Neural crest cell (in vitro differentiated cells): Measurements from ENCODE around the gene TRIM62. TPM values are rescaled to one million over a fixed set of nuclear protein-coding genes. Genes with fewer than 3 reads are reported as not detected.

Experiments
- DNase-seq: peaks from one replicate; pipeline ENCODE4 v3.0.0; 2021; ENCODE audit warnings: low read depth, mixed read lengths, low spot score
- H3K27ac Mint-ChIP-seq: one replicate; pipeline ENCODE4 v1.8.0; 2021; ENCODE audit warnings: mild to moderate bottlenecking, mixed read lengths; ENCODE audit not compliant: unreplicated experiment
- H3K27me3 Mint-ChIP-seq: 2 replicates; pipeline ENCODE4 v1.8.0; 2021; ENCODE audit warnings: low read depth, mild to moderate bottlenecking, mixed read lengths
- H3K36me3 Mint-ChIP-seq: 2 replicates; pipeline ENCODE4 v1.8.0; 2021; ENCODE audit warnings: low read depth, mild to moderate bottlenecking, mixed read lengths
- H3K4me1 Mint-ChIP-seq: 2 replicates; pipeline ENCODE4 v1.8.0; 2021; ENCODE audit warnings: mixed read lengths
- H3K4me3 Mint-ChIP-seq: one replicate; pipeline ENCODE4 v1.8.0; 2021; ENCODE audit warnings: mild to moderate bottlenecking, mixed read lengths
- H3K9me3 Mint-ChIP-seq: 2 replicates; pipeline ENCODE4 v1.8.0; 2021; ENCODE audit warnings: mixed read lengths
- total RNA-seq: library from RNA; stranded (reverse); gene quantifications from 2 replicates; pipeline ENCODE4 v1.2.1, GENCODE V29; 2021
- TF ChIP-seq, protein P1 (sequence below): fragments of 200-600 bp; sonication (generic); conservative IDR thresholded peaks from 2 replicates; pipeline ENCODE4 v1.5.0; 2021; ENCODE audit warnings: antibody characterized with exemption, mild to moderate bottlenecking

Gene TRIM62
- total RNA-seq, 1 donor from 2014 or later, result 8.6 TPM

GRCh38 chr1:33206340-33206739 is 24.5 kb upstream of the TRIM62 start:
- peaks cover 10% of the 10 kb centered on the region for H3K27me3 Mint-ChIP-seq

GRCh38 chr1:33195556-33195955 is 13.7 kb upstream of the TRIM62 start:
- Mint-ChIP-seq H3K36me3 (no peaks in the 10 kb centered on the region), H3K27ac (no peak overlapping the region), H3K4me1 (no peaks in the 10 kb centered on the region), H3K4me3 (no peak overlapping the region), H3K9me3 (peaks cover 7% of the 10 kb centered on the region), H3K27me3 (peaks cover 3% of the 10 kb centered on the region)
- no peak for DNase-seq
- TF ChIP-seq, protein P1, sequence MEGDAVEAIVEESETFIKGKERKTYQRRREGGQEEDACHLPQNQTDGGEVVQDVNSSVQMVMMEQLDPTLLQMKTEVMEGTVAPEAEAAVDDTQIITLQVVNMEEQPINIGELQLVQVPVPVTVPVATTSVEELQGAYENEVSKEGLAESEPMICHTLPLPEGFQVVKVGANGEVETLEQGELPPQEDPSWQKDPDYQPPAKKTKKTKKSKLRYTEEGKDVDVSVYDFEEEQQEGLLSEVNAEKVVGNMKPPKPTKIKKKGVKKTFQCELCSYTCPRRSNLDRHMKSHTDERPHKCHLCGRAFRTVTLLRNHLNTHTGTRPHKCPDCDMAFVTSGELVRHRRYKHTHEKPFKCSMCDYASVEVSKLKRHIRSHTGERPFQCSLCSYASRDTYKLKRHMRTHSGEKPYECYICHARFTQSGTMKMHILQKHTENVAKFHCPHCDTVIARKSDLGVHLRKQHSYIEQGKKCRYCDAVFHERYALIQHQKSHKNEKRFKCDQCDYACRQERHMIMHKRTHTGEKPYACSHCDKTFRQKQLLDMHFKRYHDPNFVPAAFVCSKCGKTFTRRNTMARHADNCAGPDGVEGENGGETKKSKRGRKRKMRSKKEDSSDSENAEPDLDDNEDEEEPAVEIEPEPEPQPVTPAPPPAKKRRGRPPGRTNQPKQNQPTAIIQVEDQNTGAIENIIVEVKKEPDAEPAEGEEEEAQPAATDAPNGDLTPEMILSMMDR, result no peak

More at GRCh38 chr1:33206340-33206739, 24.5 kb upstream of the TRIM62 start:
- H3K27ac Mint-ChIP-seq, result no peak overlapping the region
- no peak for DNase-seq
- H3K36me3 Mint-ChIP-seq, result no peaks in the 10 kb centered on the region
- no peaks in the 10 kb centered on the region for H3K4me1 Mint-ChIP-seq
- TF ChIP-seq, protein P1, result no peak
- H3K4me3 Mint-ChIP-seq, result no peak overlapping the region
- H3K9me3 Mint-ChIP-seq, result no peaks in the 10 kb centered on the region

- peaks cover 3% of the 10 kb centered on the region for H3K27me3 Mint-ChIP-seq
- H3K9me3 Mint-ChIP-seq, result no peaks in the 10 kb centered on the region
- H3K4me3 Mint-ChIP-seq, result no peak overlapping the region
- TF ChIP-seq, protein P1, result no peak
- H3K27ac Mint-ChIP-seq, result no peak overlapping the region
- no peaks in the 10 kb centered on the region for H3K4me1 Mint-ChIP-seq
- H3K36me3 Mint-ChIP-seq, result no peaks in the 10 kb centered on the region
- DNase-seq, result no peak
Measured at GRCh38 chr1:33191731-33192275, 10.0 kb upstream of the TRIM62 start.

- Mint-ChIP-seq H3K27me3 (peaks cover 3% of the 10 kb centered on the region), H3K4me1 (peaks cover 4% of the 10 kb centered on the region)
- TF ChIP-seq, protein P1, result no peak
Measured at GRCh38 chr1:33190701-33191100, 8.9 kb upstream of the TRIM62 start.

DNA sequence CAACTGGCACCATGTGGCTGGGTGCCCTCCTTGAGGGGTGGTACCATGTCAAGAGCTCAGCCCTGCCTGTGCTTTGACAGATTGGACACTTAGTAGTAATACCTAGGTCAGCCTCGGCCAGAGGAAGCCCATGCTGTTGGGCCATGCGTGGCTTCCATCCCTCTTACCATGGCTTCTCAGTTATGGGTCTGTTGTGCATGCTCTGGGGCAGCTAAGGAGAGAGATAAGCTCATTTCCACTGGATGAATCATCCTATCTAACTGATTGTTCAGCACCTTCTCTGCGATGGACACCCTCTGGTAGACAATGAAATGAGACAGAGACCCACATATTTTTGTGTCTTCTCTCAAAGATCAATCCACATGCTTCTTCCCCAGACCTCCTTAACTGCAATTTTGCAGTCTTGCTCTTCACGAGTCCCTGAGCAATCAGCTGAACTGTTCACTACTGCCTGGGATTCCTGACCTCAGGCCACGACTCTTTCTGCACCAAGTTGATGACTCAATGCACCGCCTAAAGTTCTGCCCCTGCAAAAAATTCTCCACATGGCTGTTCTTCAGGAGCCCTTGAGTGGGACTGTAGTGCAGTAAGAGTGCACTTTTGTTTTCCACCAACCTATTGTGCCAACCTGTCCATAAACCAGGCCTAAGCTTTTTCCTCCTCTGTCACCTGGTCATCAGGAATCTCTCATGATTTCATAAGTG is 6.9 kb upstream of the TRIM62 start:
- Mint-ChIP-seq H3K4me1 (peaks cover 12% of the 10 kb centered on the region), H3K9me3 (no peaks in the 10 kb centered on the region), H3K36me3 (no peaks in the 10 kb centered on the region), H3K27ac (no peak overlapping the region), H3K4me3 (no peak overlapping the region), H3K27me3 (peaks cover 2% of the 10 kb centered on the region)
- no peak for DNase-seq
- TF ChIP-seq, protein P1, result no peak

More at GRCh38 chr1:33190701-33191100, 8.9 kb upstream of the TRIM62 start:
- Mint-ChIP-seq H3K27ac (no peak overlapping the region), H3K9me3 (no peaks in the 10 kb centered on the region), H3K36me3 (no peaks in the 10 kb centered on the region), H3K4me3 (no peak overlapping the region)
- no peak for DNase-seq
